ENCODE measurements around the gene NLGN4X. TPM values are rescaled to one million over a fixed set of nuclear protein-coding genes. Genes with fewer than 3 reads are reported as not detected.
A peak's percentile ranks its signal among the peaks of the same experiment; 100 is the strongest.

Gene NLGN4X
- total RNA-seq, 4 donors from 2014 or later, result 6.3 to 11.7 (median 10.1) TPM

DNA sequence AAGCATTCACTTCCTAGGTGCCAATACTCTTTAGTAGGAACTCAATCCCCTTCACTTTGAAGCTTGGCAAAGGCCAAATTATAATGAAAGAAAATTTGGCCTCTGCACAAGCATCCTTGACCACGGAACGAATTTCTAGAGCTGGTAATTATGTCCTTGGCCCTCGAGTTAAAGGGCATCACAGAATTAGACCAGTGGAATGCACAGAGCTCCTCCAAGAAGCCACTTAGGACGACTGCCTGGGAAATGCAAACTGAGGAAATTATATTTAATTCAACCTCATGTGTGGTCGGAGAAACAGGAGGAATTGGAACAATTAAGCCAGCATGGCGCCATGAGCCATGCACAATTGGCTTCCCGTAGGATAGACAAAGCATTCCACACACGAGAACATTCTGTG is 59.3 kb downstream of the NLGN4X start:
- TF ChIP-seq POLR2A (IDR thresholded peaks at IDR 0.05) (no peak), EP300 (IDR thresholded peaks at IDR 0.05) (no peak)
- TF ChIP-seq, protein P1, sequence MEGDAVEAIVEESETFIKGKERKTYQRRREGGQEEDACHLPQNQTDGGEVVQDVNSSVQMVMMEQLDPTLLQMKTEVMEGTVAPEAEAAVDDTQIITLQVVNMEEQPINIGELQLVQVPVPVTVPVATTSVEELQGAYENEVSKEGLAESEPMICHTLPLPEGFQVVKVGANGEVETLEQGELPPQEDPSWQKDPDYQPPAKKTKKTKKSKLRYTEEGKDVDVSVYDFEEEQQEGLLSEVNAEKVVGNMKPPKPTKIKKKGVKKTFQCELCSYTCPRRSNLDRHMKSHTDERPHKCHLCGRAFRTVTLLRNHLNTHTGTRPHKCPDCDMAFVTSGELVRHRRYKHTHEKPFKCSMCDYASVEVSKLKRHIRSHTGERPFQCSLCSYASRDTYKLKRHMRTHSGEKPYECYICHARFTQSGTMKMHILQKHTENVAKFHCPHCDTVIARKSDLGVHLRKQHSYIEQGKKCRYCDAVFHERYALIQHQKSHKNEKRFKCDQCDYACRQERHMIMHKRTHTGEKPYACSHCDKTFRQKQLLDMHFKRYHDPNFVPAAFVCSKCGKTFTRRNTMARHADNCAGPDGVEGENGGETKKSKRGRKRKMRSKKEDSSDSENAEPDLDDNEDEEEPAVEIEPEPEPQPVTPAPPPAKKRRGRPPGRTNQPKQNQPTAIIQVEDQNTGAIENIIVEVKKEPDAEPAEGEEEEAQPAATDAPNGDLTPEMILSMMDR (IDR thresholded peaks at IDR 0.05), result no peak
- H3K36me3 ChIP-seq, result no peaks in the 10 kb centered on the region
- H3K27me3 ChIP-seq, result no peaks in the 10 kb centered on the region
- H3K9me3 ChIP-seq, result no peaks in the 10 kb centered on the region
- no peak for DNase-seq (ENCODE audit: low spot score in 2 of 2)
- WGBS, 2 donors, result 39 to 43% methylated on average over 8 of the region's 8 CpGs
- H3K4me3 ChIP-seq, result no peak overlapping the region
- H3K4me1 ChIP-seq, result no peaks in the 10 kb centered on the region
- peak overlapping the region in 1 of 4 donors; percentile 36 for H3K27ac ChIP-seq

DNA sequence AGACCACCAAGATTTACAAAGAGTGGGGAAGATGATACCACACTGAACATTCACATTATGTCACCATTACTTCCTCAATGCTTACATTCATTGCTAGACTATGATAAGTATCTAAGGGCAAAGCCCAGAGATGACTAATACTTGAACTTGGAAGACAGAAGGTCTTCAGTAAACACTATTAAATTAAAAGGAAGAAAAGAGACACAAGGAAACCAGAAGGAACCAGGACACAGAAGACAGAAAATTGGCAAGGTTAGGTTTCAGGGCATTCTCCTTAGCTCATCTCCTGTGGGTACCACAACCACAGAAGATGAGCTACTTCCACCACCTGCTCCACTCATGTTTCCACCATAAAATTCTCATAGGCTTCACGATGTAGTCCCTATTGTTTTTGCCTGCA is 64.9 kb downstream of the NLGN4X start:
- H3K4me3 ChIP-seq, result no peak overlapping the region
- no peak for TF ChIP-seq POLR2A (IDR thresholded peaks at IDR 0.05)
- TF ChIP-seq, protein P1 (IDR thresholded peaks at IDR 0.05), result no peak
- TF ChIP-seq EP300 (IDR thresholded peaks at IDR 0.05), result no peak
- 59 to 71% methylated on average over 1 of the region's 1 CpG for WGBS, 2 donors
- H3K36me3 ChIP-seq, result no peaks in the 10 kb centered on the region
- no peaks in the 10 kb centered on the region for H3K4me1 ChIP-seq
- H3K27ac ChIP-seq, result no peak overlapping the region
- DNase-seq (ENCODE audit: low spot score in 2 of 2), result no peak
- H3K27me3 ChIP-seq, result no peaks in the 10 kb centered on the region
- no peaks in the 10 kb centered on the region for H3K9me3 ChIP-seq

- Histone ChIP-seq H3K4me3 (no peak overlapping the region), H3K9me3 (no peaks in the 10 kb centered on the region), H3K27me3 (no peaks in the 10 kb centered on the region), H3K36me3 (no peaks in the 10 kb centered on the region), H3K4me1 (no peaks in the 10 kb centered on the region), H3K27ac (no peak overlapping the region)
- no peak for TF ChIP-seq POLR2A (IDR thresholded peaks at IDR 0.05)
- TF ChIP-seq, protein P1 (IDR thresholded peaks at IDR 0.05), result no peak
- no peak for TF ChIP-seq EP300 (IDR thresholded peaks at IDR 0.05)
- DNase-seq (ENCODE audit: low spot score in 2 of 2), result no peak
- WGBS, 2 donors, result 54 to 66% methylated on average over 5 of the region's 5 CpGs
Measured at GRCh38 chrX:6159468-6159867, 69.2 kb downstream of the NLGN4X start.

DNA sequence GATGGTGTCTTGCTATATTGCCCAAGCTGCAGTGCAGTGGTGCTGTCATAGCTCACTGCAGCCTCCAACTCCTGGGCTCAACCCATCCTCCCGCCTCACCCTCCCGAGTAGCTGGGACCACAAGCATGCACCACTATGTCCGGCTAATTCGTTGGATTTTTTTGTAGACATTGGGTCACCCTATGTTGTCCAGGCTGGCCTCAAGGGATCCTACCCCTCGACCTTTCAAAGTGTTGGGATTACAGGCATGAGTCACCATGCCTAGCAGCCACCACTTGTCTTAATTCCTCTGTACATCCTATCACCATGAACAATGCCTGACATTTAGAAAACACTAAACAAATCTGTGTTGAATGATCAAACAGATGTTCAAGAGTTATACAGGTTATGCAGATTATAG is 76.7 kb downstream of the NLGN4X start:
- Histone ChIP-seq H3K27ac (no peak overlapping the region), H3K36me3 (no peaks in the 10 kb centered on the region), H3K9me3 (no peaks in the 10 kb centered on the region), H3K27me3 (no peaks in the 10 kb centered on the region), H3K4me1 (no peaks in the 10 kb centered on the region), H3K4me3 (no peak overlapping the region)
- DNase-seq (ENCODE audit: low spot score in 2 of 2), result no peak
- 58 to 64% methylated on average over 5 of the region's 5 CpGs for WGBS, 2 donors
- TF ChIP-seq, protein P1 (IDR thresholded peaks at IDR 0.05), result no peak
- no peak for TF ChIP-seq EP300 (IDR thresholded peaks at IDR 0.05)

GRCh38 chrX:6149060-6149872 is 79.4 kb downstream of the NLGN4X start:
- DNase-seq (ENCODE audit: low spot score in 2 of 2), result no peak
- H3K27me3 ChIP-seq, result no peaks in the 10 kb centered on the region
- H3K4me1 ChIP-seq, result no peaks in the 10 kb centered on the region
- no peak overlapping the region for H3K4me3 ChIP-seq
- 38 to 41% methylated on average over 6 of the region's 6 CpGs for WGBS, 2 donors
- no peaks in the 10 kb centered on the region for H3K9me3 ChIP-seq
- H3K36me3 ChIP-seq, result no peaks in the 10 kb centered on the region
- no peak overlapping the region for H3K27ac ChIP-seq
- TF ChIP-seq, protein P1 (IDR thresholded peaks at IDR 0.05), result no peak
- TF ChIP-seq POLR2A (IDR thresholded peaks at IDR 0.05) (no peak), EP300 (IDR thresholded peaks at IDR 0.05) (no peak)
